IMR-90 (cell line): ENCODE data around the gene GLRA3. TPM values are rescaled to one million over a fixed set of nuclear protein-coding genes. Genes with fewer than 3 reads are reported as not detected.

Source experiments
- ATAC-seq: fragments of 200-7000 bp; cut with Tn5 transposase; 2 replicates; pipeline ENCODE4 v1.9.1; 2020; ENCODE audit warnings: low read depth, mild to moderate bottlenecking, moderate library complexity
- BruUV-seq: library from RNA; stranded (reverse); fragments of 400-500 nt; replicated peaks from 2 replicates; lab custom pipeline; 2021; lab: Mats Ljungman, UMichigan
- CTCF ChIA-PET: fragments of 300-600 bp; formaldehyde crosslinking; extraction: SDS; loops from one replicate; lab custom pipeline; 2021; ENCODE audit warnings: antibody characterized with exemption; lab: Yijun Ruan, JAX
- POLR2A ChIA-PET: fragments of 300-600 bp; sonication (Branson Sonifier 250); formaldehyde crosslinking; loops from one replicate; lab custom pipeline; 2022; ENCODE audit warnings: antibody characterized with exemption; ENCODE audit not compliant: unreplicated experiment; lab: Charles Lee
- DNase-seq: peaks from one replicate; pipeline ENCODE4 v3.0.0; 2013
- H2AFZ ChIP-seq: replicated peaks from 2 replicates; pipeline ENCODE3; 2013; ENCODE audit warnings: low read length, mild to moderate bottlenecking; ENCODE audit not compliant: poor library complexity
- H2AK5ac ChIP-seq: 2 replicates; pipeline ENCODE4 v1.6.1; 2013; ENCODE audit warnings: low read depth, low read length, inconsistent platforms
- H2AK9ac ChIP-seq: replicated peaks from 2 replicates; pipeline ENCODE3; 2013; ENCODE audit warnings: mild to moderate bottlenecking, low read depth, low read length, moderate library complexity; ENCODE audit not compliant: poor library complexity
- H2BK120ac ChIP-seq: 2 replicates; pipeline ENCODE4 v1.6.1; 2013; ENCODE audit warnings: low read depth, low read length, inconsistent platforms
- H2BK15ac ChIP-seq: 3 replicates; pipeline ENCODE4 v1.6.1; 2013; ENCODE audit warnings: low read depth, low read length, inconsistent platforms
- H2BK20ac ChIP-seq: 2 replicates; pipeline ENCODE4 v1.6.1; 2013; ENCODE audit warnings: low read depth, mild to moderate bottlenecking, inconsistent platforms, low read length, moderate library complexity
- H2BK5ac ChIP-seq: 2 replicates; pipeline ENCODE4 v1.6.1; 2013; ENCODE audit warnings: mild to moderate bottlenecking, low read depth, low read length, inconsistent platforms; ENCODE audit not compliant: poor library complexity, severe bottlenecking
- H3K14ac ChIP-seq: replicated peaks from 2 replicates; pipeline ENCODE4 v1.6.1; 2013; ENCODE audit warnings: low read depth, low read length, inconsistent platforms
- H3K18ac ChIP-seq: 2 replicates; pipeline ENCODE4 v1.6.1; 2013; ENCODE audit warnings: low read depth, low read length, control low read depth
- H3K23ac ChIP-seq: 2 replicates; pipeline ENCODE4 v1.6.1; 2013; ENCODE audit warnings: low read depth, low read length, inconsistent platforms
- H3K27ac ChIP-seq: 2 replicates; pipeline ENCODE4 v1.5.1; 2013; ENCODE audit warnings: mild to moderate bottlenecking, control low read depth, low read length; ENCODE audit not compliant: insufficient read depth
- H3K27me3 ChIP-seq: 2 replicates; pipeline ENCODE4 v1.6.1; 2013; ENCODE audit warnings: low read length; ENCODE audit not compliant: control insufficient read depth, insufficient read depth
- H3K36me3 ChIP-seq: 2 replicates; pipeline ENCODE4 v1.6.1; 2013; ENCODE audit warnings: low read length, mixed read lengths; ENCODE audit not compliant: control insufficient read depth, insufficient read depth
- H3K4ac ChIP-seq: 2 replicates; pipeline ENCODE4 v1.6.1; 2013; ENCODE audit warnings: low read depth, low read length, inconsistent platforms
- H3K4me1 ChIP-seq: 2 replicates; pipeline ENCODE4 v1.6.1; 2013; ENCODE audit warnings: low read length, mixed read lengths; ENCODE audit not compliant: control insufficient read depth, insufficient read depth
- H3K4me2 ChIP-seq: 2 replicates; pipeline ENCODE4 v1.6.1; 2013; ENCODE audit warnings: low read depth, mild to moderate bottlenecking, control low read depth, low read length, moderate library complexity
- H3K4me3 ChIP-seq: 2 replicates; pipeline ENCODE4 v1.5.1; 2013; ENCODE audit warnings: low read depth, mild to moderate bottlenecking, control low read depth, low read length, moderate library complexity; ENCODE audit not compliant: insufficient read depth
- H3K56ac ChIP-seq: 2 replicates; pipeline ENCODE4 v1.6.1; 2013; ENCODE audit warnings: low read length, inconsistent platforms; ENCODE audit not compliant: insufficient read depth; ENCODE audit errors: extremely low read depth
- H3K79me1 ChIP-seq, 2 experiments: 2 replicates each; pipeline ENCODE4 v1.6.1; 2013; ENCODE audit warnings: low read length in 2 of 2, inconsistent platforms in 1 of 2, low read depth in 1 of 2
- H3K9ac ChIP-seq: 2 replicates; pipeline ENCODE4 v1.6.1; 2013; ENCODE audit warnings: low read depth, low read length, control low read depth
- H3K9me1 ChIP-seq: 2 replicates; pipeline ENCODE4 v1.6.1; 2013; ENCODE audit warnings: low read length, inconsistent platforms; ENCODE audit not compliant: insufficient read depth
- H3K9me3 ChIP-seq: 2 replicates; pipeline ENCODE4 v1.6.1; 2013; ENCODE audit warnings: low read length; ENCODE audit not compliant: control insufficient read depth, insufficient read depth
- H4K20me1 ChIP-seq: 2 replicates; pipeline ENCODE4 v1.6.1; 2013; ENCODE audit warnings: low read length, inconsistent platforms; ENCODE audit not compliant: insufficient read depth
- H4K5ac ChIP-seq: 2 replicates; pipeline ENCODE4 v1.6.1; 2013; ENCODE audit warnings: mild to moderate bottlenecking, low read depth, low read length, control low read depth
- H4K8ac ChIP-seq, 2 experiments: 2 replicates each; pipeline ENCODE4 v1.6.1; 2013; ENCODE audit warnings: low read depth in 2 of 2, low read length in 2 of 2, control low read depth in 1 of 2, inconsistent platforms in 1 of 2
- H4K91ac ChIP-seq: 2 replicates; pipeline ENCODE4 v1.6.1; 2013; ENCODE audit warnings: low read depth, low read length, inconsistent platforms; ENCODE audit not compliant: insufficient read depth
- BHLHE40 ChIP-seq: fragments of 150-350 bp; IDR thresholded peaks from 2 replicates; pipeline ENCODE4 v1.6.1; 2016; ENCODE audit warnings: mild to moderate bottlenecking, low read depth, low read length
- CEBPB ChIP-seq: IDR thresholded peaks from 2 replicates; pipeline ENCODE4 v1.6.1; 2012; ENCODE audit warnings: low read depth, low read length, improper control_type of control experiment
- FOS ChIP-seq: fragments of 150-350 bp; IDR thresholded peaks from 2 replicates; pipeline ENCODE4 v1.6.1; 2016; ENCODE audit warnings: low read depth, low read length
- MAFK ChIP-seq: IDR thresholded peaks from 2 replicates; pipeline ENCODE4 v1.6.1; 2012; ENCODE audit warnings: low read depth, low read length, improper control_type of control experiment
- MAZ ChIP-seq: IDR thresholded peaks from 2 replicates; pipeline ENCODE4 v1.6.1; 2012; ENCODE audit warnings: low read depth, mild to moderate bottlenecking, low read length, improper control_type of control experiment, moderate library complexity, borderline replicate concordance
- MXI1 ChIP-seq: IDR thresholded peaks from 2 replicates; pipeline ENCODE4 v1.6.1; 2012; ENCODE audit warnings: low read depth, mild to moderate bottlenecking, low read length, moderate library complexity, borderline replicate concordance
- POLR2A ChIP-seq: IDR thresholded peaks from 2 replicates; pipeline ENCODE4 v1.6.1; 2012; ENCODE audit warnings: mild to moderate bottlenecking, low read depth, low read length
- RCOR1 ChIP-seq: IDR thresholded peaks from 2 replicates; pipeline ENCODE4 v1.6.1; 2012; ENCODE audit warnings: mild to moderate bottlenecking, low read length, improper control_type of control experiment; ENCODE audit not compliant: insufficient replicate concordance
- USF2 ChIP-seq: fragments of 150-350 bp; IDR thresholded peaks from 2 replicates; pipeline ENCODE4 v1.6.1; 2017; ENCODE audit warnings: mild to moderate bottlenecking, antibody characterized with exemption, low read length, low read depth
- WGBS, 2 experiments: methylation state at CpG; one replicate each; pipeline versions ENCODE4 v1.1.5 to v1.1.7; 2013; ENCODE audit warnings: missing lambda C conversion rate in 2 of 2; ENCODE audit not compliant: insufficient read length in 1 of 2; ENCODE audit errors: extremely low coverage in 2 of 2; 5-methylcytosine and 5-hydroxymethylcytosine counted together
- dilution Hi-C: fragments of 300-500 bp; cut with HindIII; formaldehyde crosslinking; loops from one replicate; pipeline ENCODE4 v1.14.3; 2018; ENCODE audit warnings: low sequenced_read_pairs; ENCODE audit not compliant: unreplicated experiment
- in situ Hi-C: fragments of 300-500 bp; cut with MboI; formaldehyde crosslinking; loops from 3 replicates; pipeline ENCODE4 v1.14.3; 2019; ENCODE audit warnings: low sequenced_read_pairs, inconsistent platforms, mixed read lengths
- intact Hi-C: fragments of 100-400 bp; cut with micrococcal nuclease; formaldehyde crosslinking; loops from 2 replicates; pipeline ENCODE4 v1.10.0; 2022
- polyA plus RNA-seq, 3 experiments: library from polyadenylated mRNA; depleted of rRNA; stranded (reverse); fragments of >200 nt; gene quantifications; 2 replicates each; pipeline ENCODE4 v1.2.3, GENCODE V29; 2012; ENCODE audit warnings: low replicate concordance in 1 of 3
- total RNA-seq: library from RNA; depleted of rRNA; stranded (reverse); fragments of >200 nt; gene quantifications from 2 replicates; pipeline ENCODE4 v1.2.3, GENCODE V29; 2012
- TF ChIP-seq, protein P1 (sequence below): fragments of 150-350 bp; IDR thresholded peaks from 2 replicates; pipeline ENCODE4 v1.6.1; 2016; ENCODE audit warnings: low read depth, mild to moderate bottlenecking, low read length, moderate library complexity, borderline replicate concordance

Gene GLRA3
- total and polyA plus RNA-seq, 2 of the 4 experiments (the other 2 are of a cell fraction): not detected

DNA sequence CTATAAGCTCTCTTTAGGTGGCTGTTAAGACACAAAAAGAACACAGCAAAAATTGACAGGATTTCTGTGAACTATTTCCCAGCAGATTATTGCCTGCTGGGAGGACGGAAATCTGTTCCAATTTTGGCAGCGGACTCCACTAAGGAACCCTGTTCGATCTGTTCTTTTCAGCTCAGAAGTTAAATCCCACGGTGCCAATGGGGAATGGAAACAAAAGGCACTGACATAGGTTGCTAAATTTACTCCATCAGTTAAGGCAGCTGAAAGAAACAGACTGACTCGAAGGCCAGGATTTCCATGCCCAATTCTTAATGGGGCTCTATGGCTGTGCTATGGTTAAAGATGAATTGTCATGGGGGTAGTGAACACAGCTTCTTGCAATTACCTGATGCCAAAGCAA is 180.2 kb downstream of the GLRA3 start:
- no peaks in the 10 kb centered on the region for H3K9me1 ChIP-seq

More for the DNA sequence above, 180.2 kb downstream of the GLRA3 start:
- Histone ChIP-seq H4K8ac (no peak overlapping the region), H3K4me1 (no peaks in the 10 kb centered on the region), H4K5ac (no peak overlapping the region), H2BK20ac (no peak overlapping the region), H3K27me3 (no peaks in the 10 kb centered on the region), H2BK15ac (no peak overlapping the region), H2AK9ac (no peak overlapping the region), H3K56ac (no peak overlapping the region), H3K27ac (no peak overlapping the region), H3K36me3 (no peaks in the 10 kb centered on the region), H3K14ac (no peak overlapping the region), H3K18ac (no peak overlapping the region), H3K79me1 (no peaks in the 10 kb centered on the region), H4K91ac (no peak overlapping the region), H3K23ac (no peak overlapping the region), H3K9me3 (peaks cover 3% of the 10 kb centered on the region; the same call in 1 of the 2 replicates), H2AK5ac (no peak overlapping the region), H3K4me2 (no peak overlapping the region), H3K4me3 (no peak overlapping the region), H4K20me1 (no peaks in the 10 kb centered on the region), H2BK5ac (no peak overlapping the region), H2AFZ (no peak overlapping the region), H2BK120ac (no peak overlapping the region), H3K4ac (no peak overlapping the region), H3K9ac (no peak overlapping the region)
- 90% methylated on average over 2 of the region's 5 CpGs; no CpG with 5 or more reads in 1 of the 2 experiments for WGBS, 2 experiments
- ChIA-PET POLR2A (no interaction called here), CTCF (no interaction called here)
- in situ Hi-C loops (no loop called here), intact Hi-C loops (no loop called here), dilution Hi-C loops (no loop called here)
- DNase-seq (no peak), ATAC-seq (no peak)
- TF ChIP-seq RCOR1 (no peak), MAZ (no peak), MXI1 (no peak), POLR2A (no peak), BHLHE40 (no peak), CEBPB (no peak), FOS (no peak), MAFK (no peak), USF2 (no peak)
- TF ChIP-seq, protein P1, sequence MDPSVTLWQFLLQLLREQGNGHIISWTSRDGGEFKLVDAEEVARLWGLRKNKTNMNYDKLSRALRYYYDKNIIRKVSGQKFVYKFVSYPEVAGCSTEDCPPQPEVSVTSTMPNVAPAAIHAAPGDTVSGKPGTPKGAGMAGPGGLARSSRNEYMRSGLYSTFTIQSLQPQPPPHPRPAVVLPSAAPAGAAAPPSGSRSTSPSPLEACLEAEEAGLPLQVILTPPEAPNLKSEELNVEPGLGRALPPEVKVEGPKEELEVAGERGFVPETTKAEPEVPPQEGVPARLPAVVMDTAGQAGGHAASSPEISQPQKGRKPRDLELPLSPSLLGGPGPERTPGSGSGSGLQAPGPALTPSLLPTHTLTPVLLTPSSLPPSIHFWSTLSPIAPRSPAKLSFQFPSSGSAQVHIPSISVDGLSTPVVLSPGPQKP: no peak
- BruUV-seq: no TSS peak
